ENCODE data around the gene DIAPH1. TPM values are rescaled to one million over a fixed set of nuclear protein-coding genes. Genes with fewer than 3 reads are reported as not detected.
"Not testable (repeated sequence)": the region's sequence is repeated elsewhere in the genome, so short reads cannot be mapped to it uniquely, and the experiment has no call there.

The DIAPH1 gene
- total RNA-seq, 4 donors from 2014 or later: 35.2 to 62.3 (median 53.4) TPM

DNA sequence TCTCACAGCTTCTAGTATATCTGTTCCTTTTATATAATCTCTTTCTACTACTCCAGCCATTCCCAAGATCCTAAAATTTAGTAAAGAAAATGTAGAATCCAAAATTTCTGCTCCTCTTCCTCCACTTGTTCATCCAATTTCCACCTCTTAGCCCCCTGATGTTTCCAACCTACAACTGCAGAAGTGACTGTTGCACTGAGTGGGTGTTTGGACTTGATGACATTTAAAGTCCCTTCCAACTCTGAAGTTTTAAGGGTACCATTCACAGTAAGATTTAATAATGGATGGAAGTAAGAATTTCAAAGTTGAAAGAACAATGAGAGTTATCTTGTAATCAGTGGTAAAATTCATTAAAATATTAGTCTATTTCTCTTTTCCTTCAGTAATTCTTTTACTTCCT is 5.5 kb downstream of the DIAPH1 start:
- Histone ChIP-seq H3K9me3 (no peaks in the 10 kb centered on the region), H3K27me3 (no peaks in the 10 kb centered on the region), H3K36me3 (no peaks in the 10 kb centered on the region), H3K27ac (no peak overlapping the region), H3K4me1 (peaks cover 0 to 42% (median 4%) of the 10 kb centered on the region in 3 donors), H3K4me3 (no peak overlapping the region)
- TF ChIP-seq POLR2A (IDR thresholded peaks at IDR 0.05): no peak
- no peak for ATAC-seq

DNA sequence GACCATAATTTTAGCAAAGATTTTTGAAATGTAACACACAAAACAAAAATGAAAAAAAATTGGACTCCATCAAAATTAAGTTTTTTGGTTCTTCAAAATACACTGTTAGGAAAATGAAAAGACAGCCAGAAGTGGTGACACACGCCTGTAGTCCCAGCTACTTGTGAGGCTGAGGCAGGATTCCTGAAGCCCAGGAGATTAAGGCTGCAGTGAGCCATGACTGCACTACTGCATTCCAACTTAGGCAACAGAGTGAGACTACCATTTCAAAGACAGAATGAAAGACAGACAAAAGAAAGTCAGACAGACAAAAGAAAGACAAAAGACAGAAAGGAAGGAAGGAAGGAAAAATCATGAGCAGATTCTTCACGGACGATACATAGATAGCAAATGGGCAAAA is 7.5 kb downstream of the DIAPH1 start:
- no peak for ATAC-seq
- H3K9me3 ChIP-seq: no peaks in the 10 kb centered on the region
- H3K4me1 ChIP-seq: peaks cover 0 to 25% (median 2%) of the 10 kb centered on the region in 3 donors
- H3K27me3 ChIP-seq: no peaks in the 10 kb centered on the region
- H3K27ac ChIP-seq: no peak overlapping the region
- TF ChIP-seq, protein P1, sequence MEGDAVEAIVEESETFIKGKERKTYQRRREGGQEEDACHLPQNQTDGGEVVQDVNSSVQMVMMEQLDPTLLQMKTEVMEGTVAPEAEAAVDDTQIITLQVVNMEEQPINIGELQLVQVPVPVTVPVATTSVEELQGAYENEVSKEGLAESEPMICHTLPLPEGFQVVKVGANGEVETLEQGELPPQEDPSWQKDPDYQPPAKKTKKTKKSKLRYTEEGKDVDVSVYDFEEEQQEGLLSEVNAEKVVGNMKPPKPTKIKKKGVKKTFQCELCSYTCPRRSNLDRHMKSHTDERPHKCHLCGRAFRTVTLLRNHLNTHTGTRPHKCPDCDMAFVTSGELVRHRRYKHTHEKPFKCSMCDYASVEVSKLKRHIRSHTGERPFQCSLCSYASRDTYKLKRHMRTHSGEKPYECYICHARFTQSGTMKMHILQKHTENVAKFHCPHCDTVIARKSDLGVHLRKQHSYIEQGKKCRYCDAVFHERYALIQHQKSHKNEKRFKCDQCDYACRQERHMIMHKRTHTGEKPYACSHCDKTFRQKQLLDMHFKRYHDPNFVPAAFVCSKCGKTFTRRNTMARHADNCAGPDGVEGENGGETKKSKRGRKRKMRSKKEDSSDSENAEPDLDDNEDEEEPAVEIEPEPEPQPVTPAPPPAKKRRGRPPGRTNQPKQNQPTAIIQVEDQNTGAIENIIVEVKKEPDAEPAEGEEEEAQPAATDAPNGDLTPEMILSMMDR (IDR thresholded peaks at IDR 0.05): no peak
- TF ChIP-seq POLR2A (IDR thresholded peaks at IDR 0.05) (no peak), EP300 (IDR thresholded peaks at IDR 0.05) (no peak), POLR2AphosphoS5 (IDR thresholded peaks at IDR 0.05) (no peak)
- no peak overlapping the region for H3K4me3 ChIP-seq
- 97 to 100% methylated on average over 1 to 3 of the region's 3 CpGs for WGBS, 2 donors (ENCODE audit: low coverage in 1 of 2)
- no peaks in the 10 kb centered on the region for H3K36me3 ChIP-seq

DNA sequence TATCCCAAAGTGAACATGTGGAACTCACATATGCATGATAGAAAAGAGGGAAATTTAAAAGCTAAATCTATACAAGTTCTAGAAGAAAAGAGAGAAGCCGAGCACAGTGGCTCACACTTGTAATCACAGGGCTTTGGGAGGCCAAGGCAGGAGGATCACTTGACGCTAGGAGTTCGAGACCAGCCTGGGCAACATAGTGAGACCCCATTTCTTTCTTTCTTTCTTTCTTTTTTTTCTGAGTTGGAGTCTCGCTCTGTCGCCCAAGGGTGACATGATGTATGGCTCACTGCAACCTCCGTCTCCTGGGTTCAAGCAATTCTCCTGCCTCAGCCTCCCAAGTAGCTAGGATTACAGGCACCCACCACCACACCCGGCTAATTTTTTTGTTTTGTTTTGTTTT is 8.9 kb downstream of the DIAPH1 start:
- peaks cover 0 to 29% (median 5%) of the 10 kb centered on the region in 3 donors for H3K4me1 ChIP-seq
- 95 to 98% methylated on average over 5 of the region's 7 CpGs for WGBS, 2 donors (ENCODE audit: low coverage in 1 of 2)
- H3K9me3 ChIP-seq, H3K36me3 ChIP-seq, ATAC-seq, H3K27me3 ChIP-seq, H3K4me3 ChIP-seq, H3K27ac ChIP-seq: not testable (repeated sequence)

DNA sequence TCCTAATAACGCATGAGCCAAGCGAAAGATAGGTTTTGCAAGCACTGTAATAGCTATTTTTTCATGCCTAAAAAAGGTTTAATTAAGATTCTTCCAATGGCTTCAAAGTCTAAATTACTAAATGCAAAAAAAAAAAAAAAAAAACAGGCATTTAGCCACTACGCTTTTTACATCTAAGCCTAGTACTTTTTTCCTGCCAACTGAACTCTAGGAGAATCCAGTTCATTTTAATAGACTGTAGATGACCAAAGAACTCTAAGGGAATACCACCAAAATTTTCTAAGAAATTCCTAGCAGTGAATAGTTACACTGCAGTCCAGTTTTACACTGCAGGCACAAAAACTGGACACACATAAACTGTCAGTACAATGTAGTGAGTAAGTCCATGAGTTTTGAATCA is 9.8 kb downstream of the DIAPH1 start:
- no peak overlapping the region for H3K27ac ChIP-seq
- 93 to 96% methylated on average over 3 of the region's 3 CpGs for WGBS, 2 donors (ENCODE audit: low coverage in 1 of 2)
- no peak for ATAC-seq
- peaks cover 0 to 37% (median 9%) of the 10 kb centered on the region in 3 donors for H3K4me1 ChIP-seq
- TF ChIP-seq, protein P1 (IDR thresholded peaks at IDR 0.05): no peak
- TF ChIP-seq EP300 (IDR thresholded peaks at IDR 0.05) (no peak), POLR2A (IDR thresholded peaks at IDR 0.05) (no peak), POLR2AphosphoS5 (IDR thresholded peaks at IDR 0.05) (no peak)
- no peaks in the 10 kb centered on the region for H3K9me3 ChIP-seq
- H3K36me3 ChIP-seq: no peaks in the 10 kb centered on the region
- no peaks in the 10 kb centered on the region for H3K27me3 ChIP-seq
- H3K4me3 ChIP-seq: no peak overlapping the region

DNA sequence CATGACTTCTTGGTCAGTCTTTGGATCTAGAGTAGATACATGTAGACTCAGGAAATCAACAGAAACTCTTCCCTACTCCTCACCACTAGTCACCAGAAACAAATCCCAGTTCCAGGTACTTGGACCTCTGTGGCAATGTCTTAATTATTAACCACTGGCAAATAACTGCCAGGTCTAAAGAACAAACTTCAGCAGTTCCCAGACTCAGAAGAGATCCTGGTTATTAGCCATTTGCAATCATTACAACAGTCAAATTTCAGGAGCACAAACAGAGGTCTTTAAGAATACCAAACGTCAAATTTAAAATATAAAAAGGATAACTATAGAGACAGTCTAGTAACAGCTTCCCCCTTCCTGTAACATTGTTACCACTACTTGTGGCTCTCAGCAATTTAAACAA is 10.2 kb downstream of the DIAPH1 start:
- H3K36me3 ChIP-seq: no peaks in the 10 kb centered on the region
- no peaks in the 10 kb centered on the region for H3K27me3 ChIP-seq
- no peak for ATAC-seq
- WGBS, 2 donors (ENCODE audit: low coverage in 1 of 2): 57 to 75% methylated on average over 1 of the region's 1 CpG
- no peaks in the 10 kb centered on the region for H3K9me3 ChIP-seq
- no peak overlapping the region for H3K27ac ChIP-seq
- H3K4me3 ChIP-seq: no peak overlapping the region
- peaks cover 0 to 37% (median 12%) of the 10 kb centered on the region in 3 donors for H3K4me1 ChIP-seq
- TF ChIP-seq EP300 (IDR thresholded peaks at IDR 0.05) (no peak), POLR2AphosphoS5 (IDR thresholded peaks at IDR 0.05) (no peak)
- TF ChIP-seq, protein P1 (IDR thresholded peaks at IDR 0.05): no peak

DNA sequence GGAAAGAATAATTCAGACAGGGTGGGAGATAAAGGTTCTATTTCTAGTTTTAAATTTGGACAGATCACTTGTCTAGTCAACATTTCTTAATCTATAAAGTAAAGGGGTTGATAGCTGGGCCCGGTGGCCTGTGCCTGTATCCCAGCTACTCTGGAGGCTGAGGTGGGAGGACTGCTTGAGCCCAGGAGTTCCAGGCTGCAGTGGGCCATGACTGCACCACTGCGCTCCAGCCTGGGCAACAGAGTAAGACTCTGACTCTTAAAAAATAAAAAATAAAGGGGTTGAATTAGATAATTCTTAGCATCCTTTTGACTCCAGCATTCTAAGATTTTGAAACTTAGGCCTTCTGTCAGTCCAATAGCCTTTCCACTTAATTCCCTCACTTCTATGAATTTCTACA is 10.8 kb downstream of the DIAPH1 start:
- TF ChIP-seq EP300 (IDR thresholded peaks at IDR 0.05) (no peak), POLR2A (IDR thresholded peaks at IDR 0.05) (no peak), POLR2AphosphoS5 (IDR thresholded peaks at IDR 0.05) (no peak)
- TF ChIP-seq, protein P1 (IDR thresholded peaks at IDR 0.05): no peak
- WGBS, 2 donors (ENCODE audit: low coverage in 1 of 2): 67 to 84% methylated on average over 2 of the region's 2 CpGs
- no peaks in the 10 kb centered on the region for H3K27me3 ChIP-seq
- H3K36me3 ChIP-seq: no peaks in the 10 kb centered on the region
- peaks cover 0 to 33% (median 13%) of the 10 kb centered on the region in 3 donors for H3K4me1 ChIP-seq
- no peak for ATAC-seq
- H3K9me3 ChIP-seq: no peaks in the 10 kb centered on the region
- H3K4me3 ChIP-seq: no peak overlapping the region
- H3K27ac ChIP-seq: no peak overlapping the region

Measured in gastroesophageal sphincter (tissue), 4 donors.